HG02870 (cell line): Measurements from ENCODE around the gene NIT2.

ENCODE experiments used
- ATAC-seq: cut with Tn5 transposase; IDR thresholded peaks from one replicate; pipeline ENCODE4 v1.9.1; 2021; ENCODE audit warnings: mild to moderate bottlenecking, moderate library complexity; ENCODE audit not compliant: unreplicated experiment

NIT2 gene

DNA sequence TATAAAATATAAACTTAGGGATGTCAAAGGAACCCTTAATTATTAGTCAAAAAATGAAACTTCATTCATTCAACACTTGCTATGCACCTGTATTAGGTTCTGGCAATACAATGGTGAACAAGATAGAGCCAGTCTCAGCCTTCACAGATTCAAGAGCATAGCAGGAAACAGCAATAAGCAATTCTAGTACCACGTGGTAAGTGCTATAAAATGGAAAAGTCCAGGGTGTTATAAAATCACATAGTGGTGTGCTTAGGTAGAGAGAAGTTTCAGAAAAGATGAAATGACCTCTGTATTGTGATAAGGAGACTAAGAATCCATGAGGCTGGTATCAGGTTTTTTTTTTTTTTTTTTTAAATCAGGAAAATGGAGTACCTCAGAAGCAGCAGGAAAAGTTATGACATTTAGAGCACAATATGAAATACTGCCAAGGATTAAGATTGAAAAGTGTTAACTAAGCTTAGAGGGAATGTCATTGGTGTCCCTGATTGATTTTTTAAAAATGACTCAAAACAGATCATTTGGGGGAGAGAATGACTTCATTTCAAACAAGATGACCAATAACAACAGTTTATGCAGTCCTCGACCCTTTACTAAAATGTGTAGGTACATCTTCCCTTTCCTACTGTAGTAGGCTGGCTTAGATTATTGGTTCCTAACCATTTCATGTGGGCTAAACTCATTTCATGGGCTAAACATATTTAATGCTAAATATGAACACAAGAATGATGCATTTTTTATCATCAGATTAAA lies 61.3 kb downstream of the NIT2 start:
- no peak for ATAC-seq

DNA sequence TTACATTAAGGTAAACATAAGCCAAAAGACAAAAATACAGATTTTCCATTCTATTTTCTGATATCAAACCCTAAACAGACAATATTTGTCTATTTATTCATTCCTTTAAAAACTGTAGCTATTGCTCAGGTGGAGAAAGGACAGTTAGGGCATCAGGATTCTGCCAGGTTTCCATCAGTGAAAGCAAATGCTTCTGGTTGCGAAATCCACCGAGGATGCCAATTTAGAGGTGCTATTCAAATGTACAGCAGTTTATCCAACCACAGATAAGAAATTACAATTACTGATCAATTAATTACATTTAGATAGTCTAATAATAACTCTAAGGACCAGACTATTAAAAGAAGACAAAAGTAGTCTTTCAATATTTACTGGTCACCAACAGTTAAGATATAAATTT lies 62.4 kb downstream of the NIT2 start:
- no peak for ATAC-seq

DNA sequence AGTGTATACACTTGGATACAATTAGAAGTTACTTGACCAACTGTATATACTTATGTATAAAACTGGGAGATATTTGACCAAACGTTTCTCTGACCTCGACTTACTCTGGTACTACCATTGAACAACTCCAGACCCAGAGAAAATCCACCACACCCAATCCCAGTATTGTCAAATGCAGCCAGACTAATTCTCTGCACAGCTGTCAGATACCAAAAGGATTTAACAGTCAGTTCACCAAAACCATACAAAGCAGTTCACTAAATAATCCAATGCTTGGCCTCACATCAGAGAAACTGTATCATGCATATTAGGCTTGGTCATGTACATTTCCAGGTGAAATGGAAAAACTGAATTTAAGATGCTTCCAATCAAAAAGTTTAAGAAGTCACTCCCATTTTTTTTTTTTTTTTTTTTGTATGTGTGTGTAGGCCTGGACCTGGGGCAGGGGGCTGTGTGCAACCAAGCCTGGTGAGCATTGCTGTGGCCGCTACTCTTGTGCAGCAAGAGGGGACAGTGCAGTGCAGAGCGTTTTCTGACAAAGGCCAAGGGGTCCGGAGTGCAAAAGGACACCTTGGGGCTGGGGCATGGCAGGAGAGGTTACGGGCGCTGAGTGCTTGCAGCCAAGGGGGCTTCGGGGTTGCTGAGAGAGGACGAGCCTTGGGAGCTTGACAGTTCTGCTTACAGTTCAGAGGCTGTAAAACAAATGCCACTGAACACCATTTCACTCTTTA lies 64.9 kb downstream of the NIT2 start:
- ATAC-seq = no peak

DNA sequence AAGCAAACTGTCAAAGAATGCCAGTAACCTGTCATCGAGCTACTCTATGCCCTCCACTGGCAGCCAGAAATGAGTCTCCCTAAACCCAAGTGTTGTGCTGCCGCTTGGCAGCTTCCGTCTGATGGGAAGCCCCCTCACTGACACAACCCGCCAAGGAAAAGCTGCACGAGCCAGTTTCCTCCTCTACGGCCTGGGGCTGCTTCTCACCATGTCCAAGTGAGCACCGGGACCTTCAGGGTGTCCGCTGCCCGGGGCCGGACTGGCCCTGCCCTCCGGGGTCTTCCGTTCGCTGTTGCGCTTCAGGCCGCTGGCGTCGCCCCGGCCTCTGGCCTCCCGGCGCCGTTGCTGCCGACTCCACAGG lies 65.8 kb downstream of the NIT2 start:
- ATAC-seq = peak; percentile 1

DNA sequence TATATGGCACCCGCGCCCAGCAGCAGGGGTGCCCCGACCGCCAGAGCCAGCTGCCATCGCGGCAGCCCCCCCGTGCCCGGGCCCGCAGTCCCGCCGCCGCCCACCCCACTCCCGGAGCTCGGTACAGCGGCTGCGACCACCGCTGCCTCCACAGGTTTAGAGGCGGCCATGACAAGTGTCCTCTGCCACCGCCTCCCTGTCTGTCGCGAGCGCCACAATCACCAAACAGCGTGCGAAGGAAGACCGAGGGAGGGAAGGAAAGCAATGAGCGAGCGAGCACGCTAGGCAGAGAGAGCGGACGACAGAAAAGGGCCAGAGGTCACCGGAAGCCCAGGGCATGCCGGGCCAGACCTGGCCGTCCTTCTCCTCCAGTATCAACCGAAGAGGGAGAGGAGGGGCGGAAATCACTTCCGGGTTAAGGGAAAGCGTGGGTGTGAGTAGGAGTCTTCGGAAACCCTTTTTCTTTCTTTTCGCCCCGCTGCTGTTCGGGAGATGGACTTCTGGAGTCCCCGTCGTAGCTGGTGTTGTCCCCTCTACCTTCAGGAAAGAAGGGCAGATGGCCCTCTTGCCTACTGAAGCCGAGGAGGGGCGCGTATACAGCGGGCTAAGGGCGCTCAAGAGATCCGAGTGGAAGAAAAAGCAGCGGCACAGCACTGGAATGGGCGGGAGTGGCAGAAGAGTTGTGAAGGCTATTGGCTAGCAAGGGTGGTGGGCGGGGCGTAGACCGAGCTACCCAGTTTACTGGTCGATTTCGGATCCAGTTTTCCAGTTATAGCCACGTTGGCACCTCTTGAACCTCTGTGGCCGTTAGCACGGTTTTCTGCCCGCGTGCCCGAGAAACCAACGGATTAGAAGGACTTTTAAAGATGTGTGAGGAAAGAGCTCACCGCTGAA lies 66.5 kb downstream of the NIT2 start, which contains the start of the genes LNP1 and TOMM70:
Gene LNP1, plus strand, starts transcription at position 760 of the 894 bp plus-strand sequence. CDS start 28,191 bp downstream, outside the sequence.
Gene TOMM70, minus strand, starts transcription at position 310 of the 894 bp plus-strand sequence. Its CDS starts 140 bp downstream, at position 170.
- ATAC-seq = peak; percentile 90

DNA sequence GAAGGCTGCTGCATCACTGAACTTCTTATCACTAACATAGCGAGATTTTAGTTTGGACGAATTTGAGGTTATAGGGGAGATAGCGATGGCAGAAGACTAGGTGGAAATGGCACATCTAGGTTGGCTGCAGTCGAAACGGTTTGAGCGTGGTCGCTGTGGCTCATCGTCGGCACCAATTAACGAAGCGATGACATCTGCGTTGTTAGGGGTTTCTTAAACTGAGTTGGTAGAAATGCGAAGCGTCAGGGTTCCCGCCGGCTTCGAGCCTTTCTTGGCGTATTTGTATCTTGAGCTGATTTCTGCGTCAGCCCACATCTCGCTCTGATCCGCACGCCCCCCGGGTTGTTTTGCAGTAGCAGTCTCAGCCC lies 67.1 kb downstream of the NIT2 start:
- ATAC-seq = peak; percentile 7

DNA sequence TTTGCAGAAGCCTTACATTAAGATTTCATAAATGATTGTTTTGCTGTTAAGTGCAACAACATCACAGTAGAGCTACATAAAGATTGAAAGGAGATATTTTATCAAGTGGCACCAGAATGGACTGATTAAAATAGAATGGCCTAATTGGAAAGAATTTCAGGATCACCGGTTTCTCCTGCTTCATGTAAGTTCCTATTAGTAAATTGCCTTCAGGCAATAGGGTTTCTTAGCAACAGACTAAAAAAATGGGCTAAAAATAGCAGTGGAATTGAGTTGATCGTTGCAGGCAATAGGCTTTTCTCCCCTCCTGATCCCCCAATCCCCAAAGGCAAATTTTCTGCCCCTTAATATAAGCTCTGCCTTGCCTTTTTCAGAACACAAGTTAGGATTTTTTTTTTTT lies 67.7 kb downstream of the NIT2 start:
- no peak for ATAC-seq

DNA sequence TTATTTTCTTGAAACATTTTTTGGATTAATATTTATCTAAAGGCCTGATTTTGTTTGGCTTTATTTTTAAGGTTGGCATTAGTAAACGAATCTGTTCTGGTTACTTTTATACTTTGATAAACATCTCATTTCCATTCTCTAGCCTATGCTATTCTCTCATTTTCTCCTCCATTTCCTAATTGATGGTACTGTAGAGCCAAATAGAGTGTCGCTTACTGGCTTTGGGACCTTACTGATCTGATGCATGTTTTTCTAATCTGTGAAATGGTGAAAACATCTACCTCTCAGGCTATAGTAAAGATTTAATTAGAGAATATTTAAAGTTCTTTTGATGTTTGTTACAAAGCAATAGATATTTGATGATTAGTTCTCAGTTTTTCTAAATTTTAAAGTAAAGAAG lies 68.3 kb downstream of the NIT2 start:
- no peak for ATAC-seq

DNA sequence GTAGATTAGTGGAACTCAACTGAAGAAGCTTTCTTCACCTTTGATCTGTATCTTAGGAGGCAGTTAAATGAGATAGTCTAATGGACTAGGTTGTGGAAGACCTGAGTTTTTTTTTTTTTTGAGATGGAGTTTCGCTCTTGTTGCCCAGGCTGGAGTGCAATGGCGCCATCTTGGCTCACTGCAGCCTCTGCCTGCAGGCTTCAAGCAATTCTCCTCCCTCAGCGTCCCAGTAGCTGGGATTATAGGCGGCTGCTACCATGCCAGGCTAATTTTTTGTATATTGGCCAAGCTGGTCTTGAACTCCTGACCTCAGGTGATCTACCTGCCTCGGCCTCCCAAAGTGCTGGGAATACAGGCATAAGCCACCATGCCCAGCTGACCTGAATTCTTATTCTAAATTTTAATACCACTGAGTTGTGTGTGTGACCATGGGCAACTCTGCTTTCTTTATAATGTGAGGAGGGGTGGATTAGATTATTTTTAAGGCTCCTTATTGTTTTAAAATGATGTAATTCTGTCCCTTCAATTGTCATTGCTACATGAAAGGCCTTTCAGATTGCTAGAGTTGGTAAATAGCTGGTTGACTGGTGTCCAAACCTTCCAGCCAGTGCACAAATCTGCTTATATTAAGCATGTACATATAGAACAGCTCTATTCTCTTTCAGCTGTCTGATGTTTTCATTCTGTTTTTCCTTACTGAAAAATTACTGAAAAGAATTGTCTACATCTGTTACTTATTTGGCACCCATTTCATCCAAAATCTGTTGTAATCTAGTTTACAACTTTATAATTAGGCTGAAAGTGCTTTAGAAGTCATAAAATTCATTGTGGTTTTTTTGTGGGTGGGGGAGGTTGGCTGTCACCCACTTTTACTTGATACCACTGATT lies 69.0 kb downstream of the NIT2 start:
- no peak for ATAC-seq

DNA sequence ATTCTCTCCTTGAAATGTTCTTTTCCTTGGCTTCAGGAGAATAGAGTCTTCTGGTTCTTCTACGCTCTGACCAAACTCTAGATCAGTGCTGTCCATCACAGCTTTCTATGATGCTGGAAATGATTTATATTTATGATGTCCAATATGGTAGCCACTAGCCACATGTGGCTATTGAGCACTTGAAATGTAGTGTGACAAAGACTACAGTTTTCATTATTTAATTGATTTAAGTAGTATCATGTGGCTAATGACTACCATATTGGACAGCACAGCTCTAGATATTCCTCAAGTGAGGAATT lies 69.6 kb downstream of the NIT2 start:
- no peak for ATAC-seq

DNA sequence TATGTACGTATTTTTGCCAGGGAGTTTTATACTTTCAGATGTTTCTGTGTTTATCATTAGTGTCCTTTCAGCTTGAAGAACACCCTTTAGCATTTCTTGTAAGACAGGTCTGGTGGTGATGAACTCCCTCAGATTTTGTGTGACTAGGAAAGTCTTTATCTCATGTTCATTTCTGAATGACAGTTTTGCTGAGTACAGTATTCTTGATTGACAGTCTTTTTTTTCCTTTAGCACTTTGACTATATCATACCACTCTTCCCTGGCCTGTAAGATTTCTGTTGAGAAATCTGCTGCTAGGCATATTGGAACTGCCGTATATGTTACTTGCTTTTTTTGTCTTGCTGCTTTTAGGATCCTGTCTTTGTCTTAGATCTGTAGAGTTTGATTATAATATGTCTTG lies 72.6 kb downstream of the NIT2 start:
- ATAC-seq = no peak

DNA sequence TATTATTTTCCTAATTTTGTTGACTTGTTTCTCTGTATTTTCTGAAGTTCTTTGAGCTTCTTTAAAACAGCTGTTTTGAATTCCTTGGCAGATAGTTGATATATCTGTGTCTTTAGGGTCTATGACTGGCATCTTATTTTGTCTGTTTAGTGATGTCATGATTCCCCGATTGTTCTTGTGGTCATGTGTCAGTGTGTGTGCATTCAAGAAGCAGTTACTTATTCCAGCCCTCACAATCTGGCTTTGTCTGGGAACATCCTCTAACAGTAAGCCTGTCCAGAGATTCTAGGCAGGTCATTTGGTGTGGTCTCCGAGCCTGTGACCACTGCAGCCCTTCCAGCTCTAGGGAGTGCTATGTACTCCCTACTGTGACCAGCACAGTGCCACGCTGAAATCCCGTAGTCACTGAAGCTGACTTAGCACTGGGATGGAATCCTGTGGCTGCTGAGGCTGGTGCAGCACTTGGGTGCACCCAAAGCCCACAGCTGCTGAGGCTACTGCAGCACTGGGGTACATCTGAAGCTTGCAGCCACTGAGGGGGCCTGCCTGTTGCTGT lies 73.5 kb downstream of the NIT2 start:
- ATAC-seq = no peak
